ENCODE measurements around the gene C2orf76. TPM values are rescaled to one million over a fixed set of nuclear protein-coding genes. Genes with fewer than 3 reads are reported as not detected.
"Not testable (repeated sequence)": the region's sequence is repeated elsewhere in the genome, so short reads cannot be mapped to it uniquely, and the experiment has no call there.

Gene C2orf76
- total and polyA plus RNA-seq, 10 of the 15 experiments (the other 5 are each of a cell fraction or from before 2014, with no cell fraction given), result 14.0 to 46.1 (median 25.4) TPM

DNA sequence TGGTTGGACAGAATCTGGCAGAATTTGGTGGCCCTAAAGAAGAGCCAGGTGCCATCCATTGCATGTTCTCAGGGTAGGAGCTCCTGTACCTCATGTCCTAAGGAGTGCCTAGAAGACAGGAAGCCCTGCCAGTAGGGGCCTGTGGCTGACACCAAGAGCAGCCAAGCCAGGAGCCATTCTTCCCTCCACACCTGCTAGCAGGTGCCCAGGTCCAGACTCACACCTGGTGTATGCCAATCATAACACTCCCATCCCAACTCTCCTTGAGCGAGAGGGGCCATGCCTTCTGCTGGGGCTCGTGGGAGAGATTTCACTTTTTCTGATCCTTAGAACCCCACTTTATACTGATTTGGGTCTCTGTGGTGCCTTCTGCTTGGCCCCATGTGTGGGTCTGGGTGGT, 38.5 kb upstream of the C2orf76 start:
- Histone ChIP-seq H3K4me2 (ENCODE audit: control insufficient read depth, insufficient read depth) (no peak overlapping the region), H3K9me3 (replicated peaks; ENCODE audit: control insufficient read depth, insufficient read depth, low read length) (no peaks in the 10 kb centered on the region), H3K4me3 (no peak overlapping the region), H3K27me3 (replicated peaks in 1 of 2; ENCODE audit: control insufficient read depth in 2 of 2, insufficient read depth in 2 of 2, low read length in 1 of 2) (no peaks in the 10 kb centered on the region), H3K36me3 (ENCODE audit: control insufficient read depth in 2 of 2, insufficient read depth in 2 of 2, low read length in 1 of 2) (no peaks in the 10 kb centered on the region), H4K20me1 (ENCODE audit: control insufficient read depth, insufficient read depth) (no peaks in the 10 kb centered on the region), H3K4me1 (ENCODE audit: control insufficient read depth, insufficient read depth, low read length) (no peaks in the 10 kb centered on the region), H3K79me2 (ENCODE audit: control insufficient read depth, insufficient read depth, low read length) (no peaks in the 10 kb centered on the region), H3K27ac (ENCODE audit: control insufficient read depth, insufficient read depth) (no peak overlapping the region), H2AFZ (ENCODE audit: control insufficient read depth, low read depth, low read length) (no peak overlapping the region), H3K9ac (ENCODE audit: control insufficient read depth, insufficient read depth, low read length) (no peak overlapping the region)
- in situ Hi-C loops (cut with MboI), result no loop called here
- RAD21 ChIA-PET (ENCODE audit: unreplicated experiment), result interaction anchor here (7.3 kb wide), 1 partner anchor 71 kb away, joined by 75 read pairs; no protein-coding TSS in a partner anchor
- FAIRE-seq (no peak), DNase-seq (ENCODE audit: low read depth, low spot score) (no peak), ATAC-seq (no peak)
- TF ChIP-seq, protein P1, sequence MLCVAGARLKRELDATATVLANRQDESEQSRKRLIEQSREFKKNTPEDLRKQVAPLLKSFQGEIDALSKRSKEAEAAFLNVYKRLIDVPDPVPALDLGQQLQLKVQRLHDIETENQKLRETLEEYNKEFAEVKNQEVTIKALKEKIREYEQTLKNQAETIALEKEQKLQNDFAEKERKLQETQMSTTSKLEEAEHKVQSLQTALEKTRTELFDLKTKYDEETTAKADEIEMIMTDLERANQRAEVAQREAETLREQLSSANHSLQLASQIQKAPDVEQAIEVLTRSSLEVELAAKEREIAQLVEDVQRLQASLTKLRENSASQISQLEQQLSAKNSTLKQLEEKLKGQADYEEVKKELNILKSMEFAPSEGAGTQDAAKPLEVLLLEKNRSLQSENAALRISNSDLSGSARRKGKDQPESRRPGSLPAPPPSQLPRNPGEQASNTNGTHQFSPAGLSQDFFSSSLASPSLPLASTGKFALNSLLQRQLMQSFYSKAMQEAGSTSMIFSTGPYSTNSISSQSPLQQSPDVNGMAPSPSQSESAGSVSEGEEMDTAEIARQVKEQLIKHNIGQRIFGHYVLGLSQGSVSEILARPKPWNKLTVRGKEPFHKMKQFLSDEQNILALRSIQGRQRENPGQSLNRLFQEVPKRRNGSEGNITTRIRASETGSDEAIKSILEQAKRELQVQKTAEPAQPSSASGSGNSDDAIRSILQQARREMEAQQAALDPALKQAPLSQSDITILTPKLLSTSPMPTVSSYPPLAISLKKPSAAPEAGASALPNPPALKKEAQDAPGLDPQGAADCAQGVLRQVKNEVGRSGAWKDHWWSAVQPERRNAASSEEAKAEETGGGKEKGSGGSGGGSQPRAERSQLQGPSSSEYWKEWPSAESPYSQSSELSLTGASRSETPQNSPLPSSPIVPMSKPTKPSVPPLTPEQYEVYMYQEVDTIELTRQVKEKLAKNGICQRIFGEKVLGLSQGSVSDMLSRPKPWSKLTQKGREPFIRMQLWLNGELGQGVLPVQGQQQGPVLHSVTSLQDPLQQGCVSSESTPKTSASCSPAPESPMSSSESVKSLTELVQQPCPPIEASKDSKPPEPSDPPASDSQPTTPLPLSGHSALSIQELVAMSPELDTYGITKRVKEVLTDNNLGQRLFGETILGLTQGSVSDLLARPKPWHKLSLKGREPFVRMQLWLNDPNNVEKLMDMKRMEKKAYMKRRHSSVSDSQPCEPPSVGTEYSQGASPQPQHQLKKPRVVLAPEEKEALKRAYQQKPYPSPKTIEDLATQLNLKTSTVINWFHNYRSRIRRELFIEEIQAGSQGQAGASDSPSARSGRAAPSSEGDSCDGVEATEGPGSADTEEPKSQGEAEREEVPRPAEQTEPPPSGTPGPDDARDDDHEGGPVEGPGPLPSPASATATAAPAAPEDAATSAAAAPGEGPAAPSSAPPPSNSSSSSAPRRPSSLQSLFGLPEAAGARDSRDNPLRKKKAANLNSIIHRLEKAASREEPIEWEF (IDR thresholded peaks at IDR 0.05; ENCODE audit: insufficient replicate concordance, low read depth, low read length), result no peak
- intact Hi-C loops (cut with micrococcal nuclease; ENCODE audit: unreplicated experiment), result loop anchor here (5.0 kb wide), 1 partner anchor 237 kb away; no protein-coding TSS in a partner anchor
- BruUV-seq (replicated peaks), result no TSS peak
- CTCF ChIA-PET, result interaction anchor here (0.7 to 10.3 kb wide), 3 partner anchors 73 to 236 kb away, joined by 3 to 187 read pairs (median 3); no protein-coding TSS in a partner anchor
- POLR2A ChIA-PET, result no interaction called here
- SMC1A ChIA-PET (ENCODE audit: uncharacterized antibody, unreplicated experiment), result interaction anchor here (2.7 to 3.9 kb wide), 2 partner anchors 11 to 71 kb away, joined by 8 to 24 read pairs; no protein-coding TSS in a partner anchor
- 21% methylated on average over 2 of the region's 2 CpGs for whole genome bisulfite sequencing (ENCODE audit: insufficient coverage, insufficient replicate concordance, low lambda C conversion rate, missing lambda C conversion rate)

DNA sequence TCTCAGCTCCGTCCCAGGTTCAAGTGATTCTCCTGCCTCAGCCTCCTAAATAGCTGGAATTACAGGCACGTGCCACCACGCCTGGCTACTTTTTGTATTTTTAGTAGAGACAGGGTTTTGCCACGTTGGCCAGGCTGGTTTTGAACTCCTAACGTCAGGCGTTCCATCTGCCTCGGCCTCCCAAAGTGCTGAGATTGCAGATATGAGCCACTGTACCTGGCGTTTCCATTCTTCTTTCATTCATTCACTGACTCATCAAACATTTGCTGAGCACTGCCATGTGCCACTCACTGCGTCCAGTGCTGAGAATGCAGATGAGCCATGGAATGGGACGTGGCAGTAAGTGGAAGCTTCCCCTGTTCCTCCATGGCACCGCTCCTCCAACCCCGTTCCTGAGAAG, 37.0 kb upstream of the C2orf76 start:
- H3K4me3 ChIP-seq; intact Hi-C loops (cut with micrococcal nuclease; ENCODE audit: unreplicated experiment); POLR2A ChIA-PET; H3K4me1 ChIP-seq (ENCODE audit: control insufficient read depth, insufficient read depth, low read length); H3K27me3 ChIP-seq (replicated peaks in 1 of 2; ENCODE audit: control insufficient read depth in 2 of 2, insufficient read depth in 2 of 2, low read length in 1 of 2); in situ Hi-C loops (cut with MboI); ATAC-seq; H3K9ac ChIP-seq (ENCODE audit: control insufficient read depth, insufficient read depth, low read length); H2AFZ ChIP-seq (ENCODE audit: control insufficient read depth, low read depth, low read length); H3K4me2 ChIP-seq (ENCODE audit: control insufficient read depth, insufficient read depth); FAIRE-seq; H4K20me1 ChIP-seq (ENCODE audit: control insufficient read depth, insufficient read depth); BruUV-seq (replicated peaks); H3K27ac ChIP-seq (ENCODE audit: control insufficient read depth, insufficient read depth); H3K79me2 ChIP-seq (ENCODE audit: control insufficient read depth, insufficient read depth, low read length); DNase-seq (ENCODE audit: low read depth, low spot score); H3K9me3 ChIP-seq (replicated peaks; ENCODE audit: control insufficient read depth, insufficient read depth, low read length); H3K36me3 ChIP-seq (ENCODE audit: control insufficient read depth in 2 of 2, insufficient read depth in 2 of 2, low read length in 1 of 2): not testable (repeated sequence)
- RAD21 ChIA-PET (ENCODE audit: unreplicated experiment), result interaction anchor here (7.3 kb wide), 1 partner anchor 72 kb away, joined by 75 read pairs; no protein-coding TSS in a partner anchor
- WGBS (ENCODE audit: insufficient coverage, insufficient replicate concordance, low lambda C conversion rate, missing lambda C conversion rate), result 63% methylated on average over 10 of the region's 12 CpGs
- SMC1A ChIA-PET (ENCODE audit: uncharacterized antibody, unreplicated experiment), result interaction anchor here (0.9 to 3.9 kb wide), 4 partner anchors 13 to 76 kb away, joined by 3 to 24 read pairs (median 4); no protein-coding TSS in a partner anchor
- CTCF ChIA-PET, result interaction anchor here (1.3 to 10.3 kb wide), 2 partner anchors 11 to 74 kb away, joined by 4 to 187 read pairs; no protein-coding TSS in a partner anchor

Data from GM12878 (cell line).